HG02885 (cell line): ENCODE results near the gene NKAIN2.
"Not testable (repeated sequence)": the region's sequence is repeated elsewhere in the genome, so short reads cannot be mapped to it uniquely, and the experiment has no call there.

Experiments
- ATAC-seq: cut with Tn5 transposase; IDR thresholded peaks from one replicate; pipeline ENCODE4 v1.9.1; 2021; ENCODE audit warnings: mild to moderate bottlenecking; ENCODE audit not compliant: unreplicated experiment, poor library complexity

The NKAIN2 gene

GRCh38 chr6:124393536-124393935 is 589.9 kb downstream of the NKAIN2 start:
- ATAC-seq = no peak

DNA sequence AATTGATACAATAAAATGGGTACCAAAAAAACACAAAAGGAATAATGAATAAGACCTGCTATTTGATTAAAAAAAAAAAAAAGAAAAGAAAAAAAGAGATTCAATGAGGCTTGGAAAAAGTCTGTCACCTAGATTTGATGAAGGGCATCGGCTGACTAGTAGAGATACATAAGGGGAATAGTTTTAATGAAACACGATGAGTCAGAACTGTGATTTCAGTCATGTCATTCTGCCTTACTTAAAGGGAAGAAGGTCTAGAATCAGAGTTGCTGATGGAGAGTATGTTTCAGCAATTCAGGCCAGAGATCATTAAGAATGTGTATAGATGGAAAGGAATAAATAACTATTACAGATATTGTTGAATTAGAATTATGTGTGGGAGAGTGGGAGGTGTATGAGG is 592.7 kb downstream of the NKAIN2 start:
- no peak for ATAC-seq

- ATAC-seq = no peak
These were observed 596.8 kb downstream of the NKAIN2 start for GRCh38 chr6:124400261-124400999.

DNA sequence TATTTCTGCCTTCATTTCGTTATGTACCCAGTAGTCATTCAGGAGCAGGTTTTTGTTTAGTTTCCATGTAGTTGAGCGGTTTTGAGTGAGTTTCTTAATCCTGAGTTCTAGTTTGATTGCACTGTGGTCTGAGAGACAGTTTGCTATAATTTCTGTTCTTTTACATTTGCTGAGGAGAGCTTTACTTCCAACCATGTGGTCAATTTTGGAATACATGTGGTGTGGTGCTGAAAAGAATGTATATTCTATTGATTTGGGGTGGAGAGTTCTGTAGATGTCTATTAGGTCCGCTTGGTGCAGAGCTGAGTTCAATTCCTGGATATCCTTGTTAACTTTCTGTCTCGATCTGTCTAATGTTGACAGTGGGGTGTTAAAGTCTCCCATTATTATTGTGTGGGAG is 606.8 kb downstream of the NKAIN2 start:
- not testable (repeated sequence) for ATAC-seq

DNA sequence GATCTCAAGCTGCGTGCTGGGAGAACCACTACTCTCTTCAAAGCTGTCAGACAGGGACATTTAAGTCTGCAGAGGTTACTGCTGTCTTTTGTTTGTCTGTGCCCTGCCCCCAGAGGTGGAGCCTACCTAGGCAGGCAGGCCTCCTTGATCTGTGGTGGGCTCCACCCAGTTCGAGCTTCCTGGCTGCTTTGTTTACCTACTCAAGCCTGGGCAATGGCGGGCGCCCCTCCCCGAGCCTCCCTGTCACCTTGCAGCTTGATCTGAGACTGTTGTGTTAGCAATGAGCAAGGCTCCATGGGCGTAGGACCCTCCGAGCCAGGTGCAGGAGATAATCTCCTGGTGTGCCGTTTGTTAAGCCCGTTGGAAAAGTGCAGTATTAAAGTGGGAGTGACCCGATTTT is 609.0 kb downstream of the NKAIN2 start:
- not testable (repeated sequence) for ATAC-seq

- ATAC-seq = no peak
These were observed 616.6 kb downstream of the NKAIN2 start for GRCh38 chr6:124420116-124420840.

DNA sequence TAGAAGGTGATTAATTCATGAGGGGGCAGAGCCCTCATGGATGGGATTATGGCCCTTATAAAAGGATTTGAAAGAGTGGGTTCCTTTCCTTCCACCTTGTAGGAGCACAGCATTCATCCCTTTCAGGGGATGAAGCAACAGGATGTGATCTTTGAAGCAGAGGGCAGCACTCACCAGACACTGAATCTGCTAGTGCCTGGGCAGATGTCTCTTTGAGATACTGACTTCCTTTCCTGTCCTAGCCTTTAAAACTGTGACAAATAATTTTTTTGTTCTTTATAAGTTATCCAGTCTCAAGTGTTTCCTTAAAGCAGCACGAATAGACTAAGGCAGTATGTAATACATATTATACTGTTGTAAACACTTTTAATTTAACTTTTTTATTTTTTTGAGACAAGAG is 620.0 kb downstream of the NKAIN2 start:
- no peak for ATAC-seq

DNA sequence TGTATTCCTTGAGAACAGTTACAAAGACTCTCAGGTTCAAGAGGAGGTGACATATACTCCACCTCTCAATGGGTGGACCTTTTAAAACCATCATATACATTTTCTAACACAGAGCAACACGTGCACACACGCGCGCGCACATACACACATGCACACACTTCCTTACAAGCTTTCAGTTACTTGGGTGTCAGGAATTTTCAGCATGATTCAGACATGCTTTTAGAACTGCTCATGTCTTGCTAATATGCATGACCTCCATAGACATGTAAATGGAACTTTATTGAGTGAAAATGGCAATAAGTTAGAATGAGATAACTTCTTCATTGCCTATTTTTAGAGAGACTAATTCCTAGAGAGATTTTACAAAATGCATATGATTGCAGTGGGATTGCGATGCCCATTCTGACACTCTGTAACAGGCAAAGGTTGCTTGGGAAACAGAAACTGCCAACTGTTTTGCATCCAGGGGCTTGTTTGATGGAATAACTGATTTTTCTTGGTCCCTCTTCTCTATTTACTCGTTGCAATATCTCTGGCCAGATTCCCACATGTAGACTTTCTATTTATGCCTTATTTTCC is 627.2 kb downstream of the NKAIN2 start:
- ATAC-seq = no peak

DNA sequence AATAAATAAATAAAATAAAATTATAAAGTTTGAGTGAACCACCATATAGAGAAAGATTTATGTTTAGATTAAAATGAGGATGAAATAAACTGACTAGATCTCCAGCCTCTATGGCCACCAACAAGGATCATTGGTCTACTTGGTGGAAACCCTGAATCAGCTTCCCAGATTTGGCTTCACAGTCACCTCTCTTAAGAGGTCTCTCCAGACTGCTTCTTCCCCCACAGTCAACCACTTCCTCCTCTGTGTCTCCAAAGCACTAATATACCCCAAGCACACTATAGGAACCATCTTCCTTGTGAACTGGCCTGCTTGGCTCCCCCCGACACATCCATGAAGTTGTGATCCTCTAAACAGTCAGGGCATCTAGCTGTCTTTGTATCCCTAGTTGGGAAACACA is 629.0 kb downstream of the NKAIN2 start:
- no peak for ATAC-seq

DNA sequence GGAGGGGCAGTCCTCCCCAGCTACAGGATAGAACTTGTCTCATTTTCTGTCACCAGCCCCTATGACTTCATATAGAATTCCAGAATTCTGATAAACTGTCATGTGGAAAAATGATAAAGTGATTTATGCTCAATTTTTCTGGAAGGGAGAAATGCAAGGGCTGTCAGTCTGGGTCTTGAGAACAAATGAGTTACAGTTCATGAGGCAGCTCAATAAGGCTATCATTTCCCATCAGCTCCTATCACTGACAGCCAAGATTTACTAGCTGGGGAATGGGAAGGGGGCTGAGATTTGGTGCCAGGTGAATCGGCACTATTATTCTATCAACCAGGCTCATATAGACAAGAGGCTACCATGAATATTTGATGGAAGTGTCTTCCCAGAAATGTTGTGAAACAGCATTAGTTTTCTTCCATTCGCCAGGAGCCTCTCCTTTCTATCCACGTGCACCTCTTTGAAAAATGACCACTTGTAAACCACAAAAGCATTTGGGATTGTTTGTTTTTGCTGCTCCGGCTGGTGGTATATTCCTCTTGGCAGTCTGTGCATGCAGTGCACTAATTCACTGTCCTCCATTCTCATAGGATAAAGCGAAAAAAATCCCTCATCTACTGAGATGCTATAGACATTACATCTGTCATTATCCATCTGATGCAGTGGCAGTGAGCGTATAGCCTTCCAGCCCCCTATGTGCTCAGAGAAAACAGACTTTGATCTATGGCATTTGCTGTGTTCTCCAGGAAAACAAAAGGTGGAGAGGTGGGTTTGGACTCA is 629.9 kb downstream of the NKAIN2 start:
- ATAC-seq = no peak

DNA sequence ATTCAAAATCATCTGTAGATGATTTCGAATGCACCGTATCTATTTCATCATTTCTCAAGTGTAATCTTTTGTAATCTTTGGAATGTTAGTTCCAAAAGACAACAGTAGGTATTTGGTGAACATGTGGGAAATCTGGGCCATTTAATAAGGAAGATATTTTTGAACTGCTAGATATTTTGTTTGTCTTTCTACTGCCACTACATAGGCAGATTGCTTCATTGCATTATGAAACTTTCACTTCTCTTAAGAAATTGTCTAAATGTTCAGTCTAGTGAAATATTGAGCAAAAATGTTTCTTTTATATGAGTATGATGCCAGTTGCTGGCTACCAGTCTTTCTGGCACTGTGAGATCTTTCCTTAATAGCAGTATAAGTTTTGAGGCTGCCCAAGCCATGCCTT is 630.8 kb downstream of the NKAIN2 start:
- ATAC-seq = no peak

DNA sequence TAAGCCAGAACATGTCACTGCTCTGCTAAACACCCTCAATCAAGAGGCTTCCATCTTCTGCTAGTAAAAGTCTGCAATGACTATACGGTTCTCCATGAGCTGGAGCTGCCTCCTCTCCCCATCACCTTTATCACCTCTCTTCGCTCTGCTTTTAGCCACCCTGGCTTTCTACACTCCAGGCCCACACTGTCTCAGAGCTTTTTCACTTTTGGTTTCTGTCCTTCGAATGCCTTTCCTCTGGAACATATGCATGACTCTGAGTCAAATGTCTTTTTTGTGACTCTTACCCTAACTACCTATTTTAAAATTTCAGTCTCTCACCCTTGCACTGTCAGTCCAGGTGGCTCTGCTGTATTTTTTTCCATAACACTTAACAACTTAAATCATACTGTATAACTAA is 633.1 kb downstream of the NKAIN2 start:
- ATAC-seq = no peak

- ATAC-seq = no peak
These were observed 634.9 kb downstream of the NKAIN2 start for GRCh38 chr6:124438546-124439065.

DNA sequence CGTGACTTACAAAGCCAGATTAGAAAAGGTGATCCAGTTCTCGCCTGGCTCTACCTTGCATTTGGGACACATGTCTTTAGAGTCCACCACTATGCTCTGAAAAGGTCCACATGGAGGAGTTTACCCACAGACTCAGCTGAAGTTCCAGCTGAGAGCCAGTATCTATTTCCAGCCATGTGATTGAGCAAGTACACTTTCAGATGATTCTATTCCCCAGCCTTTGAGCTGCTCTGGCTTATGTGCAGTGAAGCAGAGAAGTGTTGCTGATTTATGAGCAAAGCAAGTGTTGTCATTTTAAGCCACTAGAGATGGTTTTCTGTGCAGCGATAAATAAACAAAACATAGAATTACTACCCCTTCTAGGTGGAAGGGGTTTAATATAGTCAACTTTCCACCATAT is 637.8 kb downstream of the NKAIN2 start:
- ATAC-seq = no peak

DNA sequence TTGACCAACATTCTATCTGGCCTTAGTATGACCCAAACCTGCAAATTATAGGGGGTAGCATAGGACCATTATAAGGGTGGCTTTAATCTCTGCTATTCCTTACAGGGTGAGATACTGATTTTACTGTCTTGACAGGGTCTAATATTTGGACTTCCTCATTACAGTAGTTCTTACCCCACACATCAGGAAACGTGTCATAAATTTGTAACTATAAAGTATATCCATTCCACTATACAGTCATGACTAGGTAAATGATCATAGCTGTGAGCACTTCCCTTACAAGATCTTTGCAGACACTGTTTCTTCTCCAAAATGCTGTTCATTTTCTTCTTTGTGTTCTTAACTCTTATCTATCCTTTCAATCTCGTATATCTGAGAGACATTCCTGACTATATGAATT is 639.9 kb downstream of the NKAIN2 start:
- no peak for ATAC-seq

GRCh38 chr6:124445581-124445980 is 641.9 kb downstream of the NKAIN2 start:
- no peak for ATAC-seq

DNA sequence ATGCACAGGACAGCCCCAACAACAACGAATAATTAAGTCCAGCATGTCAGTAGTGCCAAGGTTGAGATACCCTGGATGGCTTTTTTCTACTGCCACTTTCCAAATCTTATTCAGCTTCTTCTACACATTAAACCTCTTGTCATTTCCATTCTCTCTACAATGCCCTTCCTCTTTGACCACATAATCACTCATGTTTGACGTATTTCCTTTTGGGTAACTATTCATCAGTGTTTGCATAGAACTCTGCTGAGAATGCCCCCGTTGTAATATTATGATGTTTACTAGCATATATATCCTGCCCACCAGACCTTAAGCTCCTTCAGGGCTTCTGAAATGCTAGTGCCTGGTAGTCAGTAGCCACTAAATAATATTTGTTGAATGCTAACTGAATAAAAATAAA is 643.3 kb downstream of the NKAIN2 start:
- no peak for ATAC-seq

- ATAC-seq = no peak
These were observed 655.6 kb downstream of the NKAIN2 start for GRCh38 chr6:124459268-124459667.

- no peak for ATAC-seq
These were observed 659.1 kb downstream of the NKAIN2 start for GRCh38 chr6:124462750-124463149.

- ATAC-seq = no peak
These were observed 659.6 kb downstream of the NKAIN2 start for GRCh38 chr6:124463271-124463670.

DNA sequence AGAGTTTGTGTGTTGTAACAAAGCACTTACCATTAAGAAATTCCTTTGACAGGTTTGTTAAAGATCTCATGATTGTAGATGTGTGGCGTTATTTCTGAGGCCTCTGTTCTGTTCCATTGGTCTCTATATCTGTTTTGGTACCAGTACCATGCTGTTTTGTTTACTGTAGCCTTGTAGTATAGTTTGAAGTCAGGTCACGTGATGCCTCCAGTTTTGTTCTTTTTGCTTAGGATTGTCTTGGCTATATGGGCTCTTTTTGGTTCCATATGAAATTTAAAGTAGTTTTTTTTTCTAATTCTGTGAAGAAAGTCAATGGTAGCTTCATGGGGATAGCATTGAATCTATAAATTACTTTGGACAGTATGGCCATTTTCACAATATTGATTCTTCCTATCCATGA is 660.9 kb downstream of the NKAIN2 start:
- not testable (repeated sequence) for ATAC-seq
